Mesothelial cell of epicardium (in vitro differentiated cells): ENCODE measurements around the gene RHOJ. TPM values are rescaled to one million over a fixed set of nuclear protein-coding genes. Genes with fewer than 3 reads are reported as not detected.

Experiments used
- DNase-seq, 2 experiments: peaks; one replicate each; pipeline ENCODE4 v3.0.0; 2021; ENCODE audit warnings: low spot score in 2 of 2; ENCODE audit not compliant: unreplicated experiment in 2 of 2
- H3K27ac Mint-ChIP-seq: 2 replicates; pipeline ENCODE4 v1.8.0; 2021; ENCODE audit warnings: mixed read lengths
- H3K27me3 Mint-ChIP-seq: 2 replicates; pipeline ENCODE4 v1.8.0; 2021; ENCODE audit warnings: low read depth, mixed read lengths
- H3K36me3 Mint-ChIP-seq: 2 replicates; pipeline ENCODE4 v1.8.0; 2021; ENCODE audit warnings: mixed read lengths
- H3K4me1 Mint-ChIP-seq: 2 replicates; pipeline ENCODE4 v1.8.0; 2021; ENCODE audit warnings: mixed read lengths
- H3K4me3 Mint-ChIP-seq: 2 replicates; pipeline ENCODE4 v1.8.0; 2021; ENCODE audit warnings: mild to moderate bottlenecking, moderate library complexity, mixed read lengths
- H3K9me3 Mint-ChIP-seq: 2 replicates; pipeline ENCODE4 v1.8.0; 2021; ENCODE audit warnings: mixed read lengths
- CTCF ChIP-seq: fragments of 200-600 bp; sonication (generic); IDR thresholded peaks from one replicate; pipeline ENCODE4 v1.5.0; 2021; ENCODE audit warnings: antibody characterized with exemption; ENCODE audit not compliant: unreplicated experiment
- total RNA-seq: library from RNA; stranded (reverse); gene quantifications from 3 replicates; pipeline ENCODE4 v1.2.1, GENCODE V29; 2021

Gene RHOJ
- total RNA-seq, 1 donor from 2014 or later, result 15.2 TPM

- no peaks in the 10 kb centered on the region for H3K36me3 Mint-ChIP-seq
- no peak overlapping the region for H3K27ac Mint-ChIP-seq
- no peak for TF ChIP-seq CTCF
- no peak for DNase-seq
- no peaks in the 10 kb centered on the region for H3K4me1 Mint-ChIP-seq
- H3K4me3 Mint-ChIP-seq, result no peak overlapping the region
- H3K27me3 Mint-ChIP-seq, result no peaks in the 10 kb centered on the region
- H3K9me3 Mint-ChIP-seq, result peaks cover 3% of the 10 kb centered on the region
Observed at GRCh38 chr14:63290741-63291430, 86.6 kb downstream of the RHOJ start.

- H3K36me3 Mint-ChIP-seq, result no peaks in the 10 kb centered on the region
- no peak for DNase-seq
- no peak for TF ChIP-seq CTCF
- no peaks in the 10 kb centered on the region for H3K27me3 Mint-ChIP-seq
- H3K27ac Mint-ChIP-seq, result no peak overlapping the region
- H3K4me1 Mint-ChIP-seq, result no peaks in the 10 kb centered on the region
- no peak overlapping the region for H3K4me3 Mint-ChIP-seq
- peaks cover 3% of the 10 kb centered on the region for H3K9me3 Mint-ChIP-seq
Observed at GRCh38 chr14:63292805-63293204, 88.6 kb downstream of the RHOJ start.

GRCh38 chr14:63295231-63295685 is 91.0 kb downstream of the RHOJ start:
- peaks cover 3% of the 10 kb centered on the region for H3K9me3 Mint-ChIP-seq
- DNase-seq, result no peak
- H3K4me1 Mint-ChIP-seq, result no peaks in the 10 kb centered on the region
- no peak for TF ChIP-seq CTCF
- no peaks in the 10 kb centered on the region for H3K36me3 Mint-ChIP-seq
- H3K27me3 Mint-ChIP-seq, result no peaks in the 10 kb centered on the region
- no peak overlapping the region for H3K4me3 Mint-ChIP-seq
- H3K27ac Mint-ChIP-seq, result no peak overlapping the region

- Mint-ChIP-seq H3K4me3 (no peak overlapping the region), H3K4me1 (no peaks in the 10 kb centered on the region), H3K27me3 (no peaks in the 10 kb centered on the region), H3K36me3 (no peaks in the 10 kb centered on the region), H3K27ac (no peak overlapping the region), H3K9me3 (peaks cover 3% of the 10 kb centered on the region)
- TF ChIP-seq CTCF, result no peak
- DNase-seq, result no peak
Observed at GRCh38 chr14:63296060-63296563, 91.9 kb downstream of the RHOJ start.

- Mint-ChIP-seq H3K4me1 (no peaks in the 10 kb centered on the region), H3K9me3 (peaks cover 5% of the 10 kb centered on the region), H3K36me3 (no peaks in the 10 kb centered on the region), H3K27ac (no peak overlapping the region), H3K4me3 (no peak overlapping the region), H3K27me3 (no peaks in the 10 kb centered on the region)
- no peak for TF ChIP-seq CTCF
- DNase-seq, result no peak
Observed at GRCh38 chr14:63297372-63298063, 93.3 kb downstream of the RHOJ start.
